TTC549 (cell line): ENCODE results near the gene TIMM23.
"Not testable (repeated sequence)": the region's sequence is repeated elsewhere in the genome, so short reads cannot be mapped to it uniquely, and the experiment has no call there.

Experiments used
- FAIRE-seq: peaks from 2 replicates; lab custom pipeline; 2012; peaks lifted over from hg19 to GRCh38; lab: Jason Lieb, UNC

TIMM23 gene

DNA sequence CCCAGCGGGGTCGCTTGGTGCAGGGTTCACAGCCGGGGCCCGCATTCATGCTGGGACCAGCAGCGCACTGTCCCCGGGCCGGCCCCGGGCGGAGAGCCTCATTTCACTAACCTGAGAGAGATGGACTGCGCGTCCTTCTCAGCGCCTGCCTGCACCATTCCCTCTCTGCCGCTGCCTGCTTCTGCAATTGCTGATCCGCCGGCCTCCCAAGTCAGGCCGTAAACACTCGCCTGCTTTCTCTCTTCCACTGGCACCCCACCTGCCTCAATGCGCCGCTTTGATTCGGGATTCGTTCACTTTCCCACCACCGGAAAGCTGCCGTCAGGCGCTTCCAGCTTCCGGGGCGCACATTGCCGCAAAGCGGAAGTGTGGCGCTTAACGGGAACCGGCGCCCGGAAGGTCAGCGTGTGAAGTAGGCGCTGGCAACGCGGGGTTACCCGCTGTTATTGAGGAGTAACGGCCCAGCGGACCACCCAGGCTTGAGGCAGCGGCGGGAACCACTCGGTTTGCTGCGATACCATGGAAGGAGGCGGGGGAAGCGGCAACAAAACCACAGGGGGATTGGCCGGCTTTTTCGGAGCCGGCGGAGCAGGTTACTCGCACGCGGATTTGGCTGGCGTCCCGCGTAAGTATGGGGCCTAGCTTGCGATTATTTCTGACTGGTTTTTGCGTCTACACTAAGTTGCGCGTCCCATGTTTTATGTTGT, at the start of gene TIMM23:
Gene TIMM23 (plus strand): TSS at position 384 of the 707 bp plus-strand sequence. CDS start 136 bp downstream, at position 520.
- not testable (repeated sequence) for FAIRE-seq

GRCh38 chr10:45926790-45927189, 45.5 kb upstream of the TIMM23 start:
- FAIRE-seq = not testable (repeated sequence)

DNA sequence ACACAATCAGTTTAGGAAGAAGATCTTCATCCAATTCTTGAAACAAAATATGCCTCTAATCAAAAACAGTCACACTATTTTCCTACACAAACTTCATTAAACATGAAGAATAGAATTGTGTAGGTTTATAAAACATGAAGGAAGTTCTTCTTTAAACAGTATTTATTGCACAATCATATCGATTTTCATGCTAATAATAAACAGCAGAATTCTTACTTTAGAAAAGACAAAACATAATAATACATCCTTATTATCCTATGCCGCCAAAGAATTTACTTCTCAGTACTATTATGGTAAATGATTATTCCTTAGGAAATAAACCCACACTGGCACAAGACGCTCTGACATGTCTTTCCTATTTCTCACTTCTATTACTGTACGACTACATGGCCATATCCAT, 41.0 kb upstream of the TIMM23 start:
- FAIRE-seq = not testable (repeated sequence)

DNA sequence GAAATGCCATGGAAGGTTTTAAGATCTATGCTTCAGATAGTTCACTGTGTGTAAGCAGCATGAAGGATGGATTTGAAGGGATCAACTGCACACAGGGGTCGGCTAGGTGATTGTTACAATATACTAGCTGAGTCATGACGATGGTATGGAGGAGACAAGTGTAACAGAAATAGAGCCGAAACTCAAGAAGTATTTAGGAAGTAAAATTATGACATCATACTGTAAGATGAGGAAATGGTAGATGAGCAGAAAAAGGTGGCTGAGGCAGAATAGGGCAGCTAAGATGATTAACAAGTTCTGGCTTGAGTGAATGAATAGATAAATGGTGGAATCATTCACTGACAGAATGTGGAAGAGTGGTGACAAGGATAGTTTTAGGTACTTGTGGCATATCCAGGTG, 37.5 kb upstream of the TIMM23 start:
- FAIRE-seq = not testable (repeated sequence)

DNA sequence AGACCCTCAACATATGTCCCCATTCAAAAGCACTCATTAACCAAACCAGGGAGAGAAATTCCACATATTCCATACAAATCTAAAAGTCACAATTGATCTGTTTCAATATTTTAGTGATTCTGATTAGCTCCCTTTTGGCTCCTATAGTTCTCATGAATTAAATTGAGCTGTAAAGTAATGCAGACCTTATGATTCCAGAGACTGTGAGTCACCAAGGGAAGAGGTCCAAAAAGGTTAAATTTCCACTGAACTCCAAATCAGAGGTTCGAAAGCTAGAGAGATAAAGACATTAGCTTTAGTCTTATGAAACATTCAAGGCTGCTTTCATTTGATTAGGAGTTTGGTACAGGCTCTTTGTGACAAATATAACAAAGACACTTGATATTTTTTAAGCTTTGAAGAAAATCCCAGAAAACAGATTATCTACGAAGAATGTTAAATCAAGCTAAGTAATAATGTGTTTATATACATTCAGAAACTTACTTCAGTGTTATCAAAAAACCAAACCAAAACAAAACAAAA, 33.1 kb upstream of the TIMM23 start:
- FAIRE-seq = not testable (repeated sequence)

DNA sequence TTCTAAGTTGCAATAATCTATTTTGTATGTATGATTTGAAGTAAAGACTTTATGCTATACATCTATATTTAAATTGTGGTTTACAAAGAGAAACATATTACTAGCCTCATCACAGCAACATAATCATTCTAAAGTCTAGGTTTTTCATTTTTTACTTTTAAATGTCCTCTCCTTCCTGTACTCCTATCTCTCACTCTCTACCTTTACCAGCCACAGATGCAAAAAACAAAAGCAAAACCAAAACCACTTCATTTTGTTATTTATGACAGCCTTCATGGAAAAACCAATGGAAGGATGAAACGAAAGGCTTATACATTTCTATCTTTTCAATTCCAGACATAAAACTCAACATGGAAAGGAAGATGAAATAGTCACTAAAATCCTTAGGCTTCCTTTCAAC, 31.1 kb upstream of the TIMM23 start:
- FAIRE-seq = not testable (repeated sequence)

- not testable (repeated sequence) for FAIRE-seq
These were observed 26.8 kb upstream of the TIMM23 start for GRCh38 chr10:45945476-45945875.

DNA sequence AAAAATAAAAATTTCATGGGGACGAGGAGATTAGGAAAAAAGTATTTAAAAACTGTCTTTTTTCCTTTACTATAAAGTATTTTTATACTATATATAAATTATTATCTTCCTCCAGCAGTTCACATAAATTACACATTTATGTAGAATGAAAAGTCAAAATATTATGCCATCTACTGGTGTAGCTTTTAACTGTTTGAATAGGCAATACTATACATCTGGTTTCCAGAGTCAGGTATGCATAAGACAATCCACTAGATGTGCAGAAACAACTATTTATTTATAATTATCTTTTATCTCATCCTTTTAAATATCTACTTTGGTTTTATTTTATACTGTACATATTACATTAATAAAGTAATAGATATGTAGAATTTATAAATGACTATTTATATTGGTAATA, 24.9 kb upstream of the TIMM23 start:
- FAIRE-seq = not testable (repeated sequence)

DNA sequence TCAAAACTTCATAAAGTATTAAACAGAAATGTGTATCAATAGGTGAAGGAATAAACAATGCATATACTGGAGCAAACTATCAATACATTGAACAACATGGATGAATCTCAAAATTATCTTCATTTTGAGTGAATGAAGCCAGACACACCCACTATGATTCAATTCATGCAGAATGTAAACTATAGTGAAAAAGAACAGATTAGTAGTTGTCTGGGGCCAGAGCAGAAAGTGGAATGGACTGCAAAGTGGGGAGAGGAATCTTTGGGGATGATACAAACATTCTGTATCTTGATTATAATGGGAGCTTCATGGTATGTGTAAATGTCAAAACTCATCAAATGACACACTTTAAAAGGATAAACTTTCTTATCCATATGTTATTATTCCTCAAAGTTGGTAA, 23.5 kb upstream of the TIMM23 start:
- FAIRE-seq = not testable (repeated sequence)

- FAIRE-seq = not testable (repeated sequence)
These were observed 17.9 kb upstream of the TIMM23 start for GRCh38 chr10:45954367-45954766.

DNA sequence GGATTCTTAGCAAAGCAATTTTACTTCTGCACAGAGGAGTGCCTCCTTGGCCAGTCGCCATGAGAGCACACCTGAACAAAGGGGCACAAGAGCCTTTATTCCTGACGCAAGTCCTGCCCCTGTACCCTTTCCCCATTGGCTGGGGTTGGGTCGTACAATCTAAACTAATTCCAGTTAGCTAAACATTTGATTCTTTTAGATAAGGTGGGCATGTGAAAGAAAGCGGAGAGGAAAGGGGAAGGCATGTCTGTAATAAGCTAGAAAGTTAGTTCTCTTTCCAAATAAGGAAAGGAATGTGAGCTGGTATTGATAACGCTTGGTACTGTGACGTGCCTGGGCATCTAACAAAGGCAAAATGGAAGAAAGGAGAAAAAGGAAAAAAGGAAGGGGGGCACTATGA, 15.7 kb upstream of the TIMM23 start:
- not testable (repeated sequence) for FAIRE-seq

GRCh38 chr10:45957928-45958327, 14.4 kb upstream of the TIMM23 start:
- not testable (repeated sequence) for FAIRE-seq

- not testable (repeated sequence) for FAIRE-seq
These were observed 9.4 kb upstream of the TIMM23 start for GRCh38 chr10:45962686-45963452.

DNA sequence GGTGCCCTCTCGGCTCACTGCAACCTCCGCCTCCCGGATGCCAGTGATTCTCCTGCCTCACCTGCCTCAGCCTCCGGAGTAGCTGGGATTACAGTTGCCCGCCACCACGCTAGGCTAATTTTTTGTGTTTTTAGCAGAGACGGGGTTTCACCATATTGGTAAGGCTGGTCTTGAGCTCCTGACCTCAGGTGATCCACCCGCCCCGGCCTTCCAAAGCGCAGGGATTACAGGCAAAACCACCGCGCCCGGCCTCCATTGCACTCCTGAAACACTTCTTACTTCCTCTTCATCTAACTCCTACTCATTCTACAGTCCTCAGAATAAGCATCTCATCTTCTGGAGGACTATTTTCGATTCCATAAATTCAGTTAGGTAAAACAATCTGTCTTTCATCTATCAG, 1.3 kb upstream of the TIMM23 start:
- not testable (repeated sequence) for FAIRE-seq

DNA sequence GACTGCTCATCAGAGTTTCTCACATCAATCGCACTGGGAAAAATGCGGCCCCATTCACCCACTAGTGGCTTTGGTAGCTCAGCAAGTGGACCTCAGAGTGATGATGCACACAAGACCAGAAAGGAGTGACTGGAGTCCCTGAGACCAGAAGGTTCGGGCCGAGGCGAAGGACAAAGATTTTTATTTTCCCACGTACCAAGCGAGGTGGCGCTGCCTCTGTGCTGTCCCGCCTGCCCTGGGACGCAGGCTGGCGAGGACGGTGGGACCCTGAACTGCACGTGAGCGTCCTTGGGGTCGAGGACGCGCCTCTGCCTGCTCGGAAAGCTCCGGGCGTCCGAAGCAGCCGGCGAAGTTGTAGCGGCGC, 565 bp upstream of the TIMM23 start:
- not testable (repeated sequence) for FAIRE-seq

- FAIRE-seq = not testable (repeated sequence)
These were observed 502 bp downstream of the TIMM23 start for GRCh38 chr10:45972813-45973169.

- FAIRE-seq = not testable (repeated sequence)
These were observed 1.8 kb downstream of the TIMM23 start for GRCh38 chr10:45974041-45974440.

- not testable (repeated sequence) for FAIRE-seq
These were observed 6.3 kb downstream of the TIMM23 start for GRCh38 chr10:45978554-45978953.

DNA sequence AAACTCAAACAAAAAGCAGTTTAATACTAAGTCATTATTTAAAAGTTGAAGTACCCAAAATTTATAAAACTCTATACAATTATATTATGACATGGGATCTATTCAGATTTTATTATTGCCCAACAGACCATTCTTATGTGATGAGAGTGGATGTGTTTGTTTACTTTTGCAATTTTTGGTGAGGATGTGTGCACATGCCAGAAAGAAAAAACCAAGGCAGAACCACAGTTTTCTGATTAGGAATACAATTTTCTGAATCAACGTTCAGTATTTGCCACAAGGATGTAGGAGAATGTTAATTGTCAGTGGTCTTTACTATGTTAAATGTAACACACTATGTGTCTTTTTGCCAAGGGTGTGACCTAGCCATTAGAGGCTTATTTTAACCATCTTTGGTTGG, 9.1 kb downstream of the TIMM23 start:
- not testable (repeated sequence) for FAIRE-seq

DNA sequence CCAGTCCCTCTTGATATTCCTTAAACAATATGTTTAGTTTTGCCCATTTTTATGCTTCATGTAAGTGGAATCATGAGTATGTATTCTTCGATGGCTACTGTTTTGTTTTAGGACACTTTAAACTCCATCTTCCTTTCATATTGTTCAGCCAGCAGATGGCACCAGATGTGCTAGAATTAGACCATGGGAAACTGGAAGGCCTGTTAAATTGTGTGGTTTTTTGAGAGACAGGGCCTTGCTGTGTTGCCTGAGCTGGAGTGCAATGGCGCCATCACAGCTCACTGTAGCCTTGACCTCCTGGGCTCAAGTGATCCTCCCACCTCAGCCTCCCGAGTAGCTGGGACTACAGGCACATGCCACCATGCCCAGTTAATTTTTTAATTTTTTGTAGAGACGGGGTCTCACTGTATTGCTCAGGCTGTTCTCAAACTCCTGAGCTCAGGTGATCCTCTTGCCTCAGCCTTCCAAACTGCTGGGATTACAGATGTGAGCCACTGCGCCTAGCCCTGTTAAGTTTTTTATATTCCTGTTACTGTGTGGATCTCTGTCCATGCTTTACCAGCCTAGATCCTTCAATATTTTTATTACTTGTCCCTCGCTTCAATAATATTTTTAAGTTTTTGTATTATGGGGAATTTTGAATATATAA, 11.4 kb downstream of the TIMM23 start:
- FAIRE-seq = not testable (repeated sequence)

GRCh38 chr10:45984473-45984872, 12.2 kb downstream of the TIMM23 start:
- FAIRE-seq = not testable (repeated sequence)

- not testable (repeated sequence) for FAIRE-seq
These were observed 13.3 kb downstream of the TIMM23 start for GRCh38 chr10:45985590-45985989.

DNA sequence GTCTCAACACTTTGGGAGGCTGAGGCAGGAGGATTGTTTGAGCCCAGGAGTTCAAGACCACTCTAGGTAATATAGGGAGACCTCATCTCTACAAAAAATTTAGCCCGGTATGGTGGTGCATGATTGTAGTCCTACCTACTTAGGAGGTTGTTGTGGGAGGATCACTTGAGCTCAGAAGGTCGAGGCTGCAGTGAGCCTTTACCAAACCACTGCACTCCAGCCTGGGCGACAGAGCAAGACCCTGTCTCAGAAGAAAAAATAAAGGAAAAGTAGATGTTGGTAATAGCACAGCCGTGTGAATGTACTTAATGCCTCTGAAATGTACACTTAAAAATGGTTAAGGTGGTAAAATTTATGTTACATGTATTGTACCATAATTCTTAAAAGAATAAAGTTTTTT, 25.3 kb downstream of the TIMM23 start:
- no peak for FAIRE-seq
